H1 (cell line): Measurements from ENCODE around the gene WDR5.

Experiments used
- CTCF ChIP-seq, 3 experiments: IDR thresholded peaks; 1 replicate in 2 of 3; 2 replicates in 1 of 3; pipeline versions ENCODE4 v1.5.1 to v1.6.1; 2011; ENCODE audit warnings: low read length in 3 of 3, mild to moderate bottlenecking in 3 of 3, inconsistent platforms in 2 of 3, low read depth in 1 of 3, moderate library complexity in 1 of 3; ENCODE audit not compliant: insufficient read depth in 1 of 3; ENCODE audit errors: control extremely low read depth in 1 of 3
- GTF2F1 ChIP-seq: IDR thresholded peaks from 2 replicates; pipeline ENCODE4 v1.6.1; 2012; ENCODE audit warnings: low read depth, low read length, improper control_type of control experiment, borderline replicate concordance

GRCh38 chr9:134179918-134180785 is 44.3 kb downstream of the WDR5 start:
- TF ChIP-seq GTF2F1 = no peak
- no peak for TF ChIP-seq CTCF (IDR thresholded peaks at IDR 0.05; ENCODE audit: control extremely low read depth in 1 of 3, insufficient read depth in 1 of 3, low read depth in 1 of 3, low read length in 3 of 3)
